NCI-H748 treated with DMSO at 0.1 percent for 48 hours (cell line): Measurements from ENCODE around the gene DISC1.
A peak's percentile ranks its signal among the peaks of the same experiment; 100 is the strongest.
"Not testable (repeated sequence)": the region's sequence is repeated elsewhere in the genome, so short reads cannot be mapped to it uniquely, and the experiment has no call there.

Experiments
- DNase-seq: peaks from one replicate; lab custom pipeline; 2025; lab: John Stamatoyannopoulos, UW

The DISC1 gene

DNA sequence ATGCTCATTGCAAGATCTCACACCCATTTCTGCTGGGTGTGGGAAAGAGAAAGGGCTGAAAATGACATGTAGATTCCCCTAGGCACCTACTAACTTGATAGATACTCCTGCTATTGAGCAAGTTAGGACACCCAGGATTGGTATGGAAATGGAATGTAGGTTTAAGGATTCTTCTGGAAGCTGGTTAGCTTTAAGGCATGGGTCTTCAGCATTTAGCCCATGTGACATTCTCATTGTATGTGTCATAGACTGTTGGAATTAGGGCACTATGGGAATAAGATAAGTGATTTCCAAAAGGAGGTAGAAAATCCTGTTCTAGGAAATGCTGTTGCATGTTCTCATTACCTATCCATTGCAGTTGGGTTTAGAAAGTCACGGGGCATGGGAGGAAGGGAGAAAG, 76.2 kb downstream of the DISC1 start:
- DNase-seq: no peak

DNA sequence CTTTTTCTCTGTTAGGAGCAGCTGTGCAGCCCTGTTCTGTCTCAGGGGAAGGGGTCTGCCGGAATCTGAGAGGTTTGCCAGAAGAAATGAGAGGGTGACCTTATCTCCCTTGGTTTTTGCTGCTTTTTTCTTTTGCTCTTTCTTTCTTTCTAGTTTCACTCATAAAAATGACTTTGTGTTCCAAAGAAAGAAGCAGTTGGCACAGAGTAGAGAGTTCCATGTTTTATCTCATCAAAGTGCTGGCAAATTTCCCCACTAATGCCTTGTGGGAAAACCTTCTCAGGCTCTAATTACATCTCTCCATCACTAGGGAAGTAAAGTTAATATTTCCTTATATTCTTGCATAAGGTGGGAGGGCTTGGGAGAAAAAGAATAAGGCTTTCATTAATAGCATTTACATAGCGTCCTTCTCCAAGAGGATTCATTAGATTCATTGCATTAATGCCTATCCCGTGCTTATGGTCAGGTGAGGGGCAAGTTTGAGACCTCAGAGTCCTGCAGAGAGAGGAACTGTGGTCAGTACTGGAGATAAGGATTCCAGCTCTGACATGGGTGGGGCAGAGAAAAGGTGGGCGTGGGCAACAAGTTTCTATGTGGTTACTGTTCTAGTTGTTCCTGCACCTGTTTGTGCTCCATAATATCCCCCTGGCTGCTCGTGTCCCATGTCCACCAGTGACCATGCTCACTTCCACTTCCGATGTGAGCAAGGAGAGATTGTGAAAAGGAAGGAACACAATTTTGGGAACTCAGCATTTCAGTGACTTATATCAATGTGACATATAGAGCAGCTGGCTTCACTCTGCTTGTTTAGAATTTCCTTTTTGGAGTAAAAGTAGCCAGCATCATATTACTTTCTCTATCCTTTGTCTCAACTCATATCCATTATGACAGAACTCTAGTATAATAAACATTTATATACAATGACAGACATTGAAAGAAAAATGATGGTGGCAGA, 79.5 kb downstream of the DISC1 start:
- no peak for DNase-seq

DNA sequence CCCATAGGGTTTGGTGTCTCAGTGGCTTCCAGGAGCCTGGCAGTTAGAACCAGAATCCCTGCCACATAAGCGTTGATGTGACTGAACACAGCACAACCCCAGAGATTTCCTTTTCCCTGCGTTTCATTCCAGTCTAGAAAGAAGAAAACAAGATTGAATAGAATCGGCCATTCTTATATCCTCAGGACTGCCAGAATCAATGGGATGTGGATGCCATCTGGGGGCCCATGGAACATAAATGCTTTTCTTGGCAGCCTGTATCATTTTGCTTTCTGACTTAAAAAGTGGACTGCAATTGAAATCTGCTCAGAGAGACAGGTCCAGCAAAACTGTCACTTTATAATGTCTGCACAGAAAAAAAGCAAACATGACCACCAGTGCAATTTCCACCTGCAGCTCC, 80.3 kb downstream of the DISC1 start:
- no peak for DNase-seq

DNA sequence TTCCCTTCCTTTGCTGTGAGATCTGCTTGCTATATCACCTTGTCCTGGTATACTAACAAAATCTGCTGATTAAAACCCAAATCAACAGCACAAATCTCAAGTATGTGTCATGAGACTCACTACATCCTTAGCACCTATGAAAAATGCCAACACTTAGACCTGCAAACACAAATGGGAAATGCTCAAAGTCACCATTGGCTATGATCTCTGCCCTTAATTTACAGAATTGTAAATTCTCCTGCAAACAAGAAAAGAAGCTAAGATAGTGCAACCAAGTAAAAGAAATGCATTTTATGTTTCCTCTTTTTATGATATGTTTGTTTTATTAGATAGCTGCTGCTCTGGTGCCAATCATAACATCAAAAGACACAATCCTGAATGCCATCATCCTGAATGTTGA, 80.8 kb downstream of the DISC1 start:
- no peak for DNase-seq

DNA sequence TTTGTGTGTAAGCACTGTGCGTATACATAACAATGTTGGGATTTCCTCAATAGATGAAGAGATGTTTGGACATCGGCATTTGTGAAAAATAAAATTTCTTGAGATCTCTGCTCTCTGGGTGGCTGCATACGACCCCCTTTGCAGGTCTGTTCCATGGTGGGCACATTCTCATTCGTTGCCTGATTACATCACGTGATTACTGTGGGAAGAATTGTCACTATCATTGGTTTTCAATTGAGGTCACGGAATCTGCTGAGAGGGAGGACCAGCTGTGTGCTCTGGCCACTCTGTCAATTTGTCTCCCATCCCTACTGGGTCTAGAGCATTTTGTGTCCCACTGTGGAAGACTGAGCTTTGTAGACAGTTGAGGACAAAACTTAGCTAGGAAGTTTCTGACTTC, 81.8 kb downstream of the DISC1 start:
- DNase-seq: no peak

DNA sequence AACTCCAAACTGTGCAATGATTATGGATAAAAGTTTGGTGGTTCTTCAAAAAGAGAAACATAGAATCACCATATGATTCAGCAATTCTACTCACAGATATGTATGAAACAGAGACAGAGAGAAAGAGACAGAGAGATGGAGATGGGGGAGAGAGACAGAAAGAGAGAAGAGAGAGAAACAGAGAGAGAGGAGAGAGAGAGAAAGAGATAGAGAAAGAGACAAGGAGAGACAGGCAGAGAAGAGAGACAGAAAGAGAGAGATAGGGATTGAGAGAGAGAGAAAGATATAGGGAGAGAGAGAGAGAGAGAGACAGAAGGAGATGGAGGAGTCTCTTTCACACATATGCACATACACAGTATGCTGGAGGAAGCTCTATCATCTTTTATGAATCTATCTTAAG, 87.8 kb downstream of the DISC1 start:
- no peak for DNase-seq

DNA sequence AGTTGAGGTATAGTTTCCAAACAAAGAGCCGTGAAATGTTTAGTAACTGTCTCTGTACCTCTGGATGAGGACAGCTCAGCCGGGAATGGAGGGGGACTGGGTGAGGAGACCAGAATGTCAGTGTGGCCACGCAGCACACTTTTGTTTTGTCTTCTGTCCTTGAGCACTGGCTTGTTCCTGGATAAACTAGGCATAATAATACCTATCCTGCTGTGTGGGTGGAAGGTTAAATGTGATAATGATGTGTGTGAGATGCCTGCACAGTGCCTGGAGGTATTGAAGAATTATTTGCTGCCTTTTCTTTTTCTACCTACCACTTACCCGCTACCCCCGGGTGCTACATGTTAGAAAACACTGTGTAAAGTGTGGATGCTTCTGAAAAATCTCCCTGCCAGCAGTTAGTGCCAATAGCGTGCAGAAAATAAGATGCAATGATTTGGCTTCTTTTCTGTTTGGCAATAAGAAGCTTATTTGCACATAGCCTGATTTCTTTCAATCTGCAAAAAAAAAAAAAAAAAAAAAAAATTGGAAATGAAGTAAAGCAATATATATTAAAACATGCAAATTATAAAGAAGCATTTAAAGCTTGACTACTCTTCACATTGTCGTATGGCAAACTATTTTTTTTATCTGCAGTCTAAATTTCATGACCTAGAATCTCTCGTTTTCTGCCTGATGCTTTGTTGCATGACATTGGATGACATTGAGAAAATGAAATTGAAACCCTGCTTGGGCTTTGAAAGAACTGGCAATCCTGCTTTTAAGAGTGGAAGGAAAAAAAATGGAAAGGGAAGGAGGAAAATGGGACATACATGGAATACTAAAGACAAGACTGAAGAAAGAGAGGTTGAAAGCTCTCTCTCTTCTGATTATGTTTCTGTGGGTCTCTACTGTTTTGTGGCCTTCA, 89.5 kb downstream of the DISC1 start:
- no peak for DNase-seq

DNA sequence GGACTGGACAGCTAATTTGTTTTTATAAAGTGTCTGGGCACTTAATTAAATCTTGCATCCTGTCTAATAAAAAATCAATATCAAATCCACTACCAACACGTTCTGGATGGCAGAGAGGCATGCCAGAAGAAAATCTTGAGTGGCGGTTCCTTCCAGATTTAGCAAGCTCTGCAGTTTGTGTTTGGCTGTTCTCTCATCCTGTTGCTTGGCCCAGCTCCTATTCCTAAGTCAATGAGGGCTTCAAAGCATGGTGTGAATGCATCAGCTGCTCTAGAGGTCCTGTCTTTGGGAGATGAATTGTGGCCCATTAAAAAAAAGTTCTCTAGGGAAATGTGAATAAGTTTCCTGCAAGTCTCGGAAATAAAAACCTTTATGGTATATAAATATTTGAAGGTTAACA, 90.3 kb downstream of the DISC1 start:
- DNase-seq: no peak

DNA sequence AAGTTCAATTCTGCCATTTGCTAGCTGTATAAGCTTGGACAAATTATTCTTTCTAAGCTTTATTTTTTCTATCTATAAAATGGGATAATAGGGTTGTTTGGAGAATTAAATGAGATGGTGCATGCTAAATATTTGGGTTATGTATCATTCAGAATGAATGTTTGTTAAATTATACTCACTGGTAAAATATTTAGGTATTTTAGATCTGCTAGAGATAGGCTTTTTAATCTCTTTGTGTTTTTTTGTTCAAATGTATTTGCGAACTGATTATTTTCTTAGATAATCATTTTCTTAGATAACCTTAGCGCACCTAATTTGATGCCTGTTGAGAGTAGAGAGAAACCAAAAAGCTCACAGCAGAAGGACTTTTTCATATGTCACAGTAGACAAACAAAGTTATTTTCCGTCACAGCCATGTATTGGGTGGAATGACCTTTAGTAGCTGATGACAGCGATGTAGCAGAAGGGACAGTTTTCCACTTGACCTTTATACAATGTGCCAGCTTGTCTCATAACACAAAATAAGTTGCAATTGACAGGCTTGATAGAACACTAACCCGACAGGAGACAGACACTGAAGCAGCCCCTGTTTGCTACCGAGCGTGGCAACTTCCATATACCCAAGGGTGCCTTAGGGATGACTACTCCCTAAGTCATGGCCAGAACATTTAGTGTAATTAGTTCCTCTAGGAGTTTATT, 93.0 kb downstream of the DISC1 start:
- DNase-seq: no peak

DNA sequence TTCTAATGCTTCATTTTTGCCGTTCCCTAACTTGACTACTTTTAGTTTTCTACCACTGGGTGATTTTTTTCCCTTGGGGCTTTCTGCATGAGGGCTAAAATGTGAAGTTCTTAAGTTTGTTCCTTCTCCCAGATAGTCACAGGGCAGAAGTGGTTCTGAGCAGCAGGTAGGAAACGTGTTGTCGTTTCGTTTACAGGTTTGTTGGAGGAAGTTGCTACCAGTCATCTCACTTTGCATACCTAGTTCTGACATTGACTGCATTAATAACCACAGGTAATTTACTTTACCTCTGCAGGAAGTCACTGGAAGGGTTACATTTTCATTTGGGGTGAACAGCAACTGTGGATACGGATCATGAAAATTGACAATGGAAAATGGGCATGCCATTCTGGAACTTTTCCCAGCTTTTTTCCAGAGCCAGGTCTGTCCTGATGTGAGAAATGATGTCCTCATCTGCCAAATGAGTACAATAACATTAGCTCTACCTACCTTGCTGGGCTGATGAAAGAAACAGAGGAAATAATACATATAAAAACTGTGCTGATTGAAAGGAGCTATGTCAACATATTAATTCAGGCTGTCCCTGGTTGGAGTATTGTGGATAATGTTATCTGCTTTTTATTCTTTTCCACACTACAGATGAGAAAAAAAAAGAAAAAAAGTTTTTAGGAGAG, 94.2 kb downstream of the DISC1 start:
- peak; percentile 12 for DNase-seq

DNA sequence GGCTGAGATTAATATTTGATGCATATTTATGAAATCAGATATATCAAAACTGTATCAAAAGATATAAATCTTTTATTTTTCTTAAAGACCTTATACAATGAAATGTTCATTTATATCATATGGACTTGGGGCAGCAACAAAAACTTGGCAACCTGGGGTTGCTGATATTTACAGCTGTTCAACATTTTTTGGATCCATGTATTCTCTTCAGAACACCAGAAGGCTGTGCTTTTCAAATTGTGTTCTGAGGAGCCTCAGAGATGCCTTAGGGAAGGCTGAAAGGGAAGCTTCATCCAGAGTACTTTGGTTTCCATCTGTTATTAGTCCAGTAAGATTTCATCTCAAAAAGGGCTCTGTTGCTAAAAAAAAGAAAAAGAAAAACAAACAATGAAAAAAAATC, 94.8 kb downstream of the DISC1 start:
- DNase-seq: no peak

DNA sequence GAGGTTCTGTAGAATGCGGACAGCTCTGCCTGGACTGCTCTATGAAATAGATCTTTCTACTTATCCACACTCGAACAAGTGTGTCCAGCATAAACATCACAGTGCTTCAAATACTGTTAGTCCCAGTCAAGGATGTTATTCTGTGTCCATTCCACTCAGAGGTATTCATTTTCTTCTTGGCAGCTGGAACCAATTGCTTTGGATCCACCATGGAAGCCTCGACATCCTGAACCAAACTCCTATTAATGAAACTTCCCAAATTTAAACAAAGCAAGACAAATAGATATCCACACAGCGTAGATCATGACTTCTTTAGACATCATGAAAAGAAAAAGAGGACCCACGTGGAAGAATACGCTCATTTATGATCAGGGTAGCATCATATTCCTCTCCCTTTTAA, 95.8 kb downstream of the DISC1 start:
- DNase-seq: no peak

DNA sequence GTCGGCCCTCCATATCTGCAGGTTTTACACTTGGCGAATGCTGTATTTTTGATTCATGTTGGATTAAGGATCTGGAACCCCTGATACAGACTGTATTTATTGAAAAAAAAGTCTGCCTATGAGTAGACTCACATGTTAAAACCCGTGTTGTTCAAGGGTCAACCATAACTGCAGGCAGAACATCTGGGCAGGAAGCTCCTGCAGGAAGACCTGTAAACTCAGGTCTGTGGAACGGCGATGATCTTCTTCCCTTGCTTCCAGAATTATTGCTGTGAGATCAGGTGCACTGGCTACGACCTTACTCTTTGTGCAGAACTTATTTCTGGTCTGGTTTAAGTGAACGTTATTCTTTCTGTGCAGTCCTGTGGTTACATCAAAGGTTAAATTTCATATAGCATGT, 96.6 kb downstream of the DISC1 start:
- DNase-seq: no peak

DNA sequence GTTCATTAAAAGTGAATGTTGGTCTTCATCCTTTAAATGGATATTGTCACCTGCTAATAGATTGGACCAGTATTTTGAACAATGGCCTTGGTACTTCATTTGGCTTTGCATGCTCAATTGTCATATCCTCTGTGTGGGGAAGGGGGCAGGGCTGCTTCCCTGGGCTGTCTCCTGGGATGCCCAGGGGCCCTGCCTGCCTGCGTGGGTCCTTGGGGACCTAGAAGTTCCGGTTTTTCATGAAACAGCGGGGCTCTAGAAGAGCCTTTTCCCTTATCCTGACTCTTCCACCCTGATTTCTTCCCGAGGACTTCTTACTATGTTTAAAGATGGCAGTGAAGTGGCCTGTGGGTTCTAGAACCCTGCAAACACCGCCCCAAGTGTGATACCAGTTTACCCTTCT, 97.5 kb downstream of the DISC1 start:
- DNase-seq: no peak

DNA sequence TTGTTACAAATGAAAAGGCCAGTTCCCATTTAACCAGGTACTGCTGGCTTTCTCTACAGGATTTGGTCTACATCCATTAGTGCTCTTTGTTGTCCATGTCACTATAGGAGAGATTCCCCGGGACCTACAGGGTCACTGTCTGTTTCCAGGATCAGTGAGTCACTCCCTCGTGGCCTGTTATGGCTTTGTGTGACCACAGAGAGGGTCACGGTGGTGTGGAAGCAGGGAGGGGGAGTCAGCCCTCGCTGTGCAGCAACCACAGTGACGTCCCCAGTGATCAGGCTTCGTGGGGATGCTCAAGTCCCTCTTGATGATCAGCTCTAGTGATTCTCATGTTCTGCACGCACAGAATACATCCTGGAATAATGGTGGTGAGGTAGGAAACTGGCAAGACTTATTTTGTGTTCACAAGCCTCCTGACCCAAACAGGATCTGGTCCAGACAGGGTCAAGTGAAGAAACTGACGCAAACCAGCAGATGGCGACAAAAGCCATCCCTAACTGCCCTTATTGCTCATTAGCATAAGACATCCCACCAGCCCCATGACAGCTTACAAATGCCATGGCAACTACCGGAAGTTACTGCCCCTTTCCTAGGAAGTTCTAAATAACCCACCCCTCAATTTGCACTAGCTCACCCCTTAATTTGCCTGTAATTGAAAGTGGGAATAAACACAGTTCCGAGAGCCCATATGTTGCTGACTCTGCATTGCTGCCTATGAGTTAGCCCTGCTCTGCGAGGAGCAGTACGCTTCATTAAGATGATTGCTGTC, 98.5 kb downstream of the DISC1 start:
- DNase-seq: peak; percentile 32

DNA sequence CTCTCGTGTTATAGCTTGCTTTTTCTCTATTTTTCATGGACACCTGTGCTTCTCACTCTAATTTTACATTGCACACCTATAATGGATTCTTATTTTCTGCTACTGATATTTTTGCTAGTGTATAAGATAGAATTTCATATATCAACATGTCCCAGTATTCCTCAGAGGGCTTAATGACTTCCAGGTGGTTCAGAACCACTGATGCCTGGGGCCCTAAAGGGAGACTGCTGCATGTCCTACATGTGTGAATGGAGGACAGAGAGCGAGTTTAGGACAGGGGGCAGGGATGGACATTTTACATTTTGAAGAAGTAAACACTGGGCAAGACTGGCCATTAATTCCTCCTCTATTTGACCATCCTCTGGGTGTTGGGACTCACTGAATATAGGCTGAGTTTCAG, 100.6 kb downstream of the DISC1 start:
- no peak for DNase-seq

DNA sequence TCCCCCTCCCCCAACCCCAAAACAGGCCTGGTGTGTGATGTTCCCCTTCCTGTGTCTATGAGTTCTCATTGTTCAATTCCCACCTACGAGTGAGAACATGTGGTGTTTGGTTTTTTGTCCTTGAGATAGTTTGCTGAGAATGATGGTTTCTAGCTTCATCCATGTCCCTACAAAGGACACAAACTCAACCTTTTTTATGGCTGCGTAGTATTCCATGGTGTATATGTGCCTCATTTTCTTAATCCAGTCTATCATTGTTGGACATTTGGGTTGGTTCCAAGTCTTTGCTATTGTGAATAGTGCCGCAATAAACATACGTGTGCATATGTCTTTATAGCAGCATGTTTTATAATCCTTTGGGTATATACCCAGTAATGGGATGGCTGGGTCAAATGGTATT, 102.4 kb downstream of the DISC1 start:
- not testable (repeated sequence) for DNase-seq

DNA sequence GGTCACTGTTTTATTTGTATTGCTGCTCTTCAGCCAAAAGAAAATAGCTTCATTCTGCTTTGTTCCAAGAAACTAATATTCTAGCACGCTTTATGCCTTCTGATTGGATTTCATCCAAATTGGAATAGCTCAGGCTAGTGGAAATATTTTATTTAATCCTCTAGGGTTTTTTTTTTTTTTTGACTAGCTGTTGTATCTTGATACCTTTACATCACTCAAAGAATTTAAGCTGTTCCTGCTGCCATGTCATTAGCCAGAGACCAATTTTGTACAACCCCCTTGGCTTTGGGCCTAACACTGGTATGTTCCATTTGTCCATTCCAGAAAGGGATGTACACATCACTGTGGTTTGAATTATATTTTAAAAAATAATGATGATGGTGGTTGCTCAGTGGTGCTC, 103.0 kb downstream of the DISC1 start:
- DNase-seq: no peak

DNA sequence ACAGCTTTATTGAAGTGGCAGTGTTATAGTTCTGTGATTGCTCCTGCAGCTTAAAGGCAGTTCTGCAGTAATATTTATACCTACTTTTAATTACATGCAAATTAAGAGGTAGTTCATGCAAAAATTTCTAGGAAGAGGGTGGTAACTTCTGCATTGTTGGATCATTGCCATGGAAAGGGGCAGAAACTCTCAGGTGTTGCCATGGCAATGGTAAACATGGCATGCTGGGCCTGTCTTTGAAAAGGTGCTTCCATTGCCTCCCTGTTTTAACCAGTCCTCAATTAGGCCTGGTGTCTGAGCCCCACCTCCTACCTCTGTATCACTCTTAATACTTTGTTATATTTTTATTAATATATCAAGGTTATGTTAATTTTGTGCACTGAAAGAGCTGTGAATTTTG, 104.7 kb downstream of the DISC1 start:
- peak; percentile 8 for DNase-seq

DNA sequence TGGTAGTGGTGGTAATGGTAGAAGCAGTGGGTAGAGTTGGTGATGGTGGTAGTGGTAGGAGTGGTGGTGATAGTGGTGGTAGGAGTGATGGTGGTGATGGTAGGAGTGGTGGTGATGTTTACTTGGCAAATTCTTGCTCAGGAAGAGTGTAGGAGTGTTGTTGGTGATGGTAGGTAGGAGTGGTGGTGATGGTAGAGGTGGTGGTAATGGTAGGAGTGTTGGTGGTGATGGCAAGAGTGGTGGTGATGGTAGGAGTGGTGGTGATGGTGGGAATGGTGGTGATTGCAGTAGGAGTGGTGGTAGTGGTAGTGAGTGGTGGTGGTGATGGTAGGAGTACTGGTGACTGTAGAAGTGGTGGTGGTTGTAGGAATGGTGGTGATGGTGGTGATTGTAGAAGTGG, 106.5 kb downstream of the DISC1 start:
- DNase-seq: no peak

DNA sequence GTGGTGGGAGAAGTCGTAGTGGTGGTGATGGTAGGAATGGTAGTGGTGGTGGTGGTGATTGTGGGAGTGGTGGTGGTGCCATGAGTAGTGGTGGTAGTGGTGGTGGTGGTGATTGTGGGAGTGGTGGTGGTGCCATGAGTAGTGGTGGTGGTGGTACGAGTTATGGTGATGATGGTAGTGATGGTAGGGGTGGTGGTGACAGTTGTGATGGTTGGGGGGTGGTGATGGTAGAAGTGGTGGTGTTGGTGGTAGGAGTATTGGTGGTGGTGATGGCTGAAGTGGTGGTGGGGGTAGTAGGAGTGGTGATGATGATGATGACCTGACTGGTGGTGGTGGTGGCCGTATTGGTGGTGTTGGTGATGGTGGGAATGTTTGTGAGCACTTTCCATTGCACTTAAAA, 107.1 kb downstream of the DISC1 start:
- no peak for DNase-seq
